Gastrocnemius medialis (tissue), 4 donors: Measurements from ENCODE around the gene GFOD1. TPM values are rescaled to one million over a fixed set of nuclear protein-coding genes. Genes with fewer than 3 reads are reported as not detected.

Experiments used
- ATAC-seq, 2 donors: fragments of 150-250 bp; one replicate each; pipeline ENCODE4 v1.9.1; 2016
- DNase-seq, 2 donors: peaks; one replicate each; pipeline ENCODE4 v3.0.0-alpha.2; 2019
- H3K27ac ChIP-seq, 4 donors: fragments of 200-600 bp; sonication (generic); 1 replicate in 1 of 4; 2 replicates in 3 of 4; pipeline ENCODE4 v1.5.1; 2016 to 2018; ENCODE audit warnings: mild to moderate bottlenecking in 2 of 4, moderate library complexity in 1 of 4
- H3K27me3 ChIP-seq, 3 donors: fragments of 200-600 bp; sonication (generic) in 2 of 3; 1 replicate in 1 of 3; 2 replicates in 2 of 3; pipeline versions ENCODE4 v1.5.1 to v1.6.0; 2016 to 2019; ENCODE audit warnings: mild to moderate bottlenecking in 1 of 3, moderate library complexity in 1 of 3
- H3K36me3 ChIP-seq, 2 donors: fragments of 200-600 bp; sonication (generic) in 1 of 2; one replicate each; pipeline ENCODE4 v1.5.1; 2017 to 2018
- H3K4me1 ChIP-seq, 2 donors: fragments of 200-600 bp; sonication (generic) in 1 of 2; one replicate each; pipeline ENCODE4 v1.5.1; 2016 to 2017; ENCODE audit warnings: mild to moderate bottlenecking in 2 of 2
- H3K4me3 ChIP-seq, 4 donors: fragments of 200-600 bp; sonication (generic) in 3 of 4; 1 replicate in 1 of 4; 2 replicates in 3 of 4; pipeline ENCODE4 v1.5.1; 2016 to 2019; ENCODE audit warnings: mild to moderate bottlenecking in 2 of 4
- H3K9me3 ChIP-seq, 3 donors: fragments of 200-600 bp; sonication (generic) in 2 of 3; 1 replicate in 1 of 3; 2 replicates in 2 of 3; pipeline ENCODE4 v1.5.1; 2016 to 2019
- POLR2A ChIP-seq, 2 donors: fragments of 450-650 bp; IDR thresholded peaks; one replicate each; pipeline ENCODE4 v1.6.1; 2017; ENCODE audit warnings: antibody characterized with exemption in 2 of 2, mild to moderate bottlenecking in 2 of 2, moderate library complexity in 2 of 2
- in situ Hi-C, 4 donors: fragments of 200-750 bp; cut with MboI; loops; one replicate each; pipeline versions ENCODE4 v1.15.0 to v1.8.0; 2017; ENCODE audit warnings: low sequenced_read_pairs in 4 of 4
- intact Hi-C: fragments of 100-400 bp; cut with DNase I; formaldehyde crosslinking; loops from one replicate; pipeline ENCODE4 v1.15.1; 2023; ENCODE audit warnings: low total_unique reads
- total RNA-seq, 4 donors: library from RNA; depleted of rRNA; stranded (reverse); fragments of >200 nt; gene quantifications; one replicate each; pipeline versions ENCODE4 v1.1.0 to v1.2.3, GENCODE V29; 2016
- TF ChIP-seq, protein P1 (sequence below), 5 experiments: fragments of 450-650 bp in 3 of 5; fragments of 200-600 bp in 2 of 5; sonication (generic) in 2 of 5; IDR thresholded peaks in 4 of 5; conservative IDR thresholded peaks in 1 of 5; 1 replicate in 4 of 5; 2 replicates in 1 of 5; pipeline ENCODE4 v1.5.1; 2016 to 2019; ENCODE audit warnings: antibody characterized with exemption in 5 of 5, mild to moderate bottlenecking in 3 of 5, moderate library complexity in 3 of 5

The GFOD1 gene
- total RNA-seq, 4 donors from 2014 or later, result 9.0 to 31.8 (median 16.9) TPM

DNA sequence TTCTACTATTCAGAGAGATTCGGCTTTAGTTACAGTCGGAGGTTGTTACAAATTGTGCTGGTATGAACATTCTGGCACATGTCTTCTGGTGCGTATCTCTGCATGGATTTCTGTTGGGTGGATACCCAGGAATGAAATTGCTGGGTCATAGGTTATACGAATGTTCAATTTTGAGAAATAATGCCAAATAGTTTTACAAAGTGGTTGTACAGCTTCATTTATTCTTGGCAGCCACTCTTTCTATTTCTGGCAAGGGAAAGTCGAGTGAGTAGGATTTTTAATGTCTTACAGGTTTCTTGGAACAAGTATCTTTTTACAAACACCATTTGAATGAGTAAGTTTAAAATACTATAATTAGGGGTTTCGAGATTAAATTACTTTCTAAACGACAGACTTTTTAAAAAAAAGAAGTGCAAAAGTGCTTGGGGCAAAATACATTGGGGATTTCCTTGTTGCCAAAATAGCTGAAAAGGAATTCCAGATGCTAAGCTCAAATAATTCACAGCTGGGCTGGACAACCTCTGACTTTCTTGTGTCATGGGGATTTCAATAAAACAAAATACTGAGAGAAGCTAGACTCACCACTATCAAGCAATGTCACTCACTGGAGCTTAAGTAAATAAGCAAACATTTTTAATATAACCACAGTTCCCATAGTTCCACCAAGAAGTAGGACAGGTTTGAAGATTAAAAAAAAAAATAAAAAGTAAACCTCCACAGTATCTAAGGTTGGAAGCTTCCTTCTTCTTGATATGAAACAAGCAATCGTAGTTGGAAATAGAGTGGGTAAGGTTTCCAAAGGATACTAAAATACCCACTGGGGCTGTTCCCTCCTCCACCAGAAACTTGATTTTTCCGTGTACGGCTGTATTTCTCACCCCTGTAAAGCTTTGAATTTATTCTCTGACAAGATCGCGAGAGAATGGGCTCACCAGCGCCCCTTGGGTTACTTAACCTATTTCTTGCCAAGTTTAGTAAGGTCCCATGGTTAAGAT, 21.6 kb upstream of the GFOD1 start:
- peaks cover 0 to 5% of the 10 kb centered on the region in 2 donors for H3K4me1 ChIP-seq
- H3K4me3 ChIP-seq, result no peak overlapping the region
- no peaks in the 10 kb centered on the region for H3K36me3 ChIP-seq
- peak overlapping the region in 1 of 4 donors; percentile 23 for H3K27ac ChIP-seq
- no peak for TF ChIP-seq POLR2A (IDR thresholded peaks at IDR 0.05)
- TF ChIP-seq, protein P1, sequence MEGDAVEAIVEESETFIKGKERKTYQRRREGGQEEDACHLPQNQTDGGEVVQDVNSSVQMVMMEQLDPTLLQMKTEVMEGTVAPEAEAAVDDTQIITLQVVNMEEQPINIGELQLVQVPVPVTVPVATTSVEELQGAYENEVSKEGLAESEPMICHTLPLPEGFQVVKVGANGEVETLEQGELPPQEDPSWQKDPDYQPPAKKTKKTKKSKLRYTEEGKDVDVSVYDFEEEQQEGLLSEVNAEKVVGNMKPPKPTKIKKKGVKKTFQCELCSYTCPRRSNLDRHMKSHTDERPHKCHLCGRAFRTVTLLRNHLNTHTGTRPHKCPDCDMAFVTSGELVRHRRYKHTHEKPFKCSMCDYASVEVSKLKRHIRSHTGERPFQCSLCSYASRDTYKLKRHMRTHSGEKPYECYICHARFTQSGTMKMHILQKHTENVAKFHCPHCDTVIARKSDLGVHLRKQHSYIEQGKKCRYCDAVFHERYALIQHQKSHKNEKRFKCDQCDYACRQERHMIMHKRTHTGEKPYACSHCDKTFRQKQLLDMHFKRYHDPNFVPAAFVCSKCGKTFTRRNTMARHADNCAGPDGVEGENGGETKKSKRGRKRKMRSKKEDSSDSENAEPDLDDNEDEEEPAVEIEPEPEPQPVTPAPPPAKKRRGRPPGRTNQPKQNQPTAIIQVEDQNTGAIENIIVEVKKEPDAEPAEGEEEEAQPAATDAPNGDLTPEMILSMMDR (IDR thresholded peaks at IDR 0.05 in 4 of 5, conservative IDR thresholded peaks at IDR 0.05 in 1 of 5), result no peak
- intact Hi-C loops, result no loop called here
- no peaks in the 10 kb centered on the region for H3K27me3 ChIP-seq
- DNase-seq (no peak), ATAC-seq (peak in 1 of 2 donors; percentile 33)
- H3K9me3 ChIP-seq, result no peaks in the 10 kb centered on the region
- in situ Hi-C loops, result no loop called here

DNA sequence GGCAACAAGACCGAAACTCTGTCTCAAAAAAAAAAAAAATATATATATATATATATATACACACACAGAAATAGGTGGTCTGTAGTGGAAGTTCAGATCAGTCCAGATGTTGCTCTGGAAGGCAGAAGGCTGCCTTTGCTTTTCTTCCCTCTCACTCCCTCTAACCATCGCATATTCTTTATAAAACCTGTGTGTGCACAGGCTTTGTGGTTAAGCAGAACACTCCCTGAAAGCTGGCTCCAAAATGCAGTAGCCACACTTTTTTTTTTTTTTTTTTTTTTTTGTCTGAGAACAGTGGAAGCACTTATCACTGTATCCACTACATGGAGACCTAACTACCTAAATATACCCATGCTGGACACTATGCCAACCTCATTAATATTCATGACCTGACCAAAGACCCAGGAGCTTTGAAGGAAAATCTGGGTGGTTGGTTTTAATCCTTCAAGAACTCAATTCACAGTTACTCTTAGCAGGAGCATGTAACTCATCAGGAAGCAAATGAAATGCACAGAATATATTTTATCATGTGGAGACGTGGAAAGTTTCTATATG, 20.0 kb upstream of the GFOD1 start:
- no peak overlapping the region for H3K4me3 ChIP-seq
- DNase-seq, result no peak
- H3K4me1 ChIP-seq, result peaks cover 0 to 5% of the 10 kb centered on the region in 2 donors
- H3K9me3 ChIP-seq, result no peaks in the 10 kb centered on the region
- no peak overlapping the region for H3K27ac ChIP-seq
- no peak for ATAC-seq
- no peaks in the 10 kb centered on the region for H3K27me3 ChIP-seq
- H3K36me3 ChIP-seq, result no peaks in the 10 kb centered on the region
- TF ChIP-seq POLR2A (IDR thresholded peaks at IDR 0.05), result no peak
- TF ChIP-seq, protein P1 (IDR thresholded peaks at IDR 0.05 in 4 of 5, conservative IDR thresholded peaks at IDR 0.05 in 1 of 5), result no peak
- intact Hi-C loops (no loop called here), in situ Hi-C loops (no loop called here)

DNA sequence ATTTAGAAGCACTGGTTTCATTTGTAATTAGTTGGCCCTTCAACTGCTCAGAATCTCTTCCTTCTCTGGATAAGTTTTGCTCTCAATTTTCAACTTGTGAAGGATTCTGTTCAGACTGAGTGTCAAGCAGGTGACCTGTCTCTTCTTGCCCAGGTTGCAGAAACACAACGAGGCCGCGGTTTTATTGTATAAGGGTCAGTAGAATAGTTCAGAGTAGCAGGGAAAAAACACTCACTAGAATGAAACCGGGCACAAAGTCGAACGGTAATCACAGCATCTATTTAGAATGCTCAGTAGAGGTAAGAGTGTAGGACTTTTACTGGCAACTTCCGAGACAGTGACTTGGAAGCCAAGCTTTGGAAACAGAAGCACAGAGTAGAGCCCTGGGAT, 17.9 kb upstream of the GFOD1 start:
- peak overlapping the region in 1 of 4 donors; percentile 49 for H3K27ac ChIP-seq
- H3K27me3 ChIP-seq, result no peaks in the 10 kb centered on the region
- intact Hi-C loops (no loop called here), in situ Hi-C loops (no loop called here)
- no peak for DNase-seq
- TF ChIP-seq, protein P1 (IDR thresholded peaks at IDR 0.05 in 4 of 5, conservative IDR thresholded peaks at IDR 0.05 in 1 of 5), result no peak
- TF ChIP-seq POLR2A (IDR thresholded peaks at IDR 0.05), result no peak
- no peaks in the 10 kb centered on the region for H3K36me3 ChIP-seq
- no peak overlapping the region for H3K4me3 ChIP-seq
- no peaks in the 10 kb centered on the region for H3K9me3 ChIP-seq
- H3K4me1 ChIP-seq, result peaks cover 0 to 5% of the 10 kb centered on the region in 2 donors
- no peak for ATAC-seq

DNA sequence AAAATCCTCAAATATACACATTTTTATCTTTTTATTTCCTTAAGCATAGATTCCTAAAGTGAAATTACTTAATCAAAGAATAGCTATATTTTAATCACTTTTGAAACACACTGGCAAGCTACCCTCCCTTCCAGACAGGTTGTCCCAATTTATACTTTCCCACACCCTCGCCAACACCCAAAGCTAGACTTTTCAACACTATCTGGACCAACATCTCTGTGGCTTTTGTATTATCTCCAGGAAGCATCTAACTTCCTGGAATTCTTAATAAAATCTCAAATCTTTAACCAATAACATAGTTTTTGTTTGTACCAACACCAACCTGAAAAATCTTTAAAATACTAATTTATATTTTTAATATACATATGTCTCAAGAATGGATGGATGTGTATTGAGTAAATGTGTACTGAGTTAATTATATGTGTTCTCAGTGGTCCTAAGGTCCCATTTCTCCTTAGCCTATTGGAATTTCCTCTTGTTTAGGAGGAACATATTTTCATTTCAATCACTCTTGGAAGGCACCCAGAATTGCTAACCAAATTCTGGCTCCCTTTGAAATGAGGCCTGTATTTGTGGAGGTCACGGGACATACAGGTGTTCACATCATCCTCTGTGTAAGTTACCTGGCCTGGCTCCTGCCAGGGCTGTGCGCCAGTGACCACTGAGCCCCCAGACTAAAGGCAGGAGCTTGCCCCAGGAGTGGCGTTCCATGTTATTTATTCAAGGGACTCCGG, 17.4 kb upstream of the GFOD1 start:
- TF ChIP-seq POLR2A (IDR thresholded peaks at IDR 0.05), result no peak
- TF ChIP-seq, protein P1 (IDR thresholded peaks at IDR 0.05 in 4 of 5, conservative IDR thresholded peaks at IDR 0.05 in 1 of 5), result no peak
- Histone ChIP-seq H3K27me3 (no peaks in the 10 kb centered on the region), H3K9me3 (no peaks in the 10 kb centered on the region), H3K4me3 (no peak overlapping the region), H3K27ac (peak overlapping the region in 1 of 4 donors; percentile 49), H3K36me3 (no peaks in the 10 kb centered on the region), H3K4me1 (peaks cover 0 to 5% of the 10 kb centered on the region in 2 donors)
- intact Hi-C loops, result no loop called here
- in situ Hi-C loops, result no loop called here
- no peak for DNase-seq
- ATAC-seq, result no peak
